GM20000 (cell line): ENCODE results near the gene PRKN.

Experiments used
- DNase-seq: peaks from one replicate; pipeline ENCODE4 v3.0.0; 2012; ENCODE audit warnings: low spot score
- CTCF ChIP-seq: IDR thresholded peaks from 2 replicates; pipeline ENCODE4 v1.5.1; 2012; ENCODE audit warnings: mild to moderate bottlenecking, control low read depth; ENCODE audit errors: extremely low read depth, missing control alignments

Gene PRKN

GRCh38 chr6:162092816-162093502 is 634.6 kb downstream of the PRKN start:
- DNase-seq = no peak
- no peak for TF ChIP-seq CTCF

GRCh38 chr6:162090734-162091133 is 636.8 kb downstream of the PRKN start:
- TF ChIP-seq CTCF = no peak
- DNase-seq = no peak

DNA sequence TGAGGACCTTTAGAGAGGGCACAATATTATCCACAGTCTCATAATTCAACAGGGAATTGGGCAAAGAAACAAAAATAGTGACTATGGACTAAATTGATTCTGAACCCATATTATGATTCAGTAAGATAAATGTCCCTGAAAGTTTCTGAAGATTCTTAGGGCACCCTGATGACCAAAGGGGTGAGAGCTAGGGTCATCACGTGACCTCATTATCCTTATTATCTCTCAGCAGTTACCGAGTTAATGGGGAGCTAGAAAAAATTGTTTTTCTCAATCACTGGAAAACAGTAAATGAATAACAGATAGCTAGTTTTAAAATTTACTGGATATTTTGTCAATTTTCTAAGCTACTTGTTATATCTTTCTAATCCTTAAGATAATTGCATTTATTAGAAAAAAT is 639.5 kb downstream of the PRKN start:
- no peak for TF ChIP-seq CTCF
- DNase-seq = no peak

- no peak for TF ChIP-seq CTCF
- no peak for DNase-seq
These were observed 642.0 kb downstream of the PRKN start for GRCh38 chr6:162085561-162085960.

DNA sequence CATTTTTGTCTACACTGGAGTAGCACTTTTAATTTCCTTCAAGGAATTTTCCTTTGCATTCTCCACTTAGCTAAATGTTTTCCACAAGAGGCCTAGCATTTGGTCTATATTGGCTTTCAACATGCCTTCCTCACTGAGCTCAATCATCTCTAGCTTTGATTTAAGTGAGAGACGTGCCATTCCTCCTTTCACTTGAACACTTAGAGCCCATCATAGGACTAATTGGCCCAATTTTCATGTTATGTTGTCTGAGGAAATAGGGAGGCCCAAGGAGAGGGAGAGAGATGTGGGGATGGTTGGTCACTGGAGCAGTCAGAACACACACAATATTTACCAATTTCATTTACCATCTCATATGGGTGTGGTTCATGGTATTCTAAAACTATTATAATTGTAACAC is 645.0 kb downstream of the PRKN start:
- TF ChIP-seq CTCF = no peak
- no peak for DNase-seq

DNA sequence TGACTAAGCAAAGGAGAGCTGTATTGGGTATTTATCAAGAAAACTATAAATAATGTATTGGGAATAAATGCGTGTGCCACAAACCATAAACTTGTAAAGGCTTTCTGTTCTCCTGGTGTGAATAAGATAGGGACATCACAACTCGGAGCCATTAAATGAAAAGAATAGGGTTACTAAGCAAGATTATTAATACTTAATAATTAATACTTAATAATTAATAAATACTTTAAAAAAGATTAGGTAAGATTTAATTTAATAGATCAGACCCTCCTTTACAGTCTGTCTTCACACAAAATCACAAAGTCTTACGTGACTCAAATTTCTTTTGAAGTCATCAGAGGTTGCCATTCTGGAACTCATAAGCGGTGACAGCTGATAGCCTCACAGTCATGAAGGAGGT is 648.9 kb downstream of the PRKN start:
- TF ChIP-seq CTCF = no peak
- no peak for DNase-seq

- no peak for TF ChIP-seq CTCF
- no peak for DNase-seq
These were observed 649.4 kb downstream of the PRKN start for GRCh38 chr6:162078126-162078525.
